HG02588 (cell line): ENCODE data around the gene GLT1D1.
"Not testable (repeated sequence)": the region's sequence is repeated elsewhere in the genome, so short reads cannot be mapped to it uniquely, and the experiment has no call there.

Source experiments
- ATAC-seq: cut with Tn5 transposase; IDR thresholded peaks from one replicate; pipeline ENCODE4 v1.9.1; 2021; ENCODE audit warnings: mild to moderate bottlenecking, moderate library complexity; ENCODE audit not compliant: unreplicated experiment

GLT1D1 gene

GRCh38 chr12:128820253-128820652, 33.0 kb upstream of the GLT1D1 start:
- no peak for ATAC-seq

GRCh38 chr12:128820723-128821432, 32.4 kb upstream of the GLT1D1 start:
- ATAC-seq = peak; percentile 51

GRCh38 chr12:128823216-128823915, 29.9 kb upstream of the GLT1D1 start:
- peak; percentile 22 for ATAC-seq

GRCh38 chr12:128823916-128824839, 29.1 kb upstream of the GLT1D1 start, which contains the start of gene SLC15A4:
Gene SLC15A4 (minus strand): TSS chr12:128823958. CDS start chr12:128823943, 15 bp downstream.
- peak; percentile 78 for ATAC-seq

- no peak for ATAC-seq
These were observed 27.4 kb upstream of the GLT1D1 start for GRCh38 chr12:128825835-128826234.

- ATAC-seq = no peak
These were observed 25.6 kb upstream of the GLT1D1 start for GRCh38 chr12:128827724-128828123.

GRCh38 chr12:128829861-128830504, 23.3 kb upstream of the GLT1D1 start:
- peak; percentile 94 for ATAC-seq

GRCh38 chr12:128830505-128830893, 22.8 kb upstream of the GLT1D1 start:
- ATAC-seq = peak; percentile 44

GRCh38 chr12:128833418-128833817, 19.9 kb upstream of the GLT1D1 start:
- no peak for ATAC-seq

GRCh38 chr12:128839885-128840284, 13.4 kb upstream of the GLT1D1 start:
- ATAC-seq = not testable (repeated sequence)

- ATAC-seq = peak; percentile 72
These were observed 12.3 kb upstream of the GLT1D1 start for GRCh38 chr12:128840862-128841468.

GRCh38 chr12:128842579-128842978, 10.7 kb upstream of the GLT1D1 start:
- no peak for ATAC-seq

- ATAC-seq = no peak
These were observed 9.7 kb upstream of the GLT1D1 start for GRCh38 chr12:128843538-128843937.

- no peak for ATAC-seq
These were observed 9.1 kb upstream of the GLT1D1 start for GRCh38 chr12:128844031-128844635.

- not testable (repeated sequence) for ATAC-seq
These were observed 6.6 kb upstream of the GLT1D1 start for GRCh38 chr12:128846671-128847070.

GRCh38 chr12:128848371-128848770, 4.9 kb upstream of the GLT1D1 start:
- ATAC-seq = no peak

- not testable (repeated sequence) for ATAC-seq
These were observed 3.5 kb upstream of the GLT1D1 start for GRCh38 chr12:128849806-128850205.

- ATAC-seq = no peak
These were observed 2.9 kb upstream of the GLT1D1 start for GRCh38 chr12:128850400-128850799.

GRCh38 chr12:128851429-128851828, 1.8 kb upstream of the GLT1D1 start:
- ATAC-seq = not testable (repeated sequence)
